NOMO-1 treated with dmso at 0.1 percent for 144 hours (cell line): ENCODE measurements around the gene PPM1H.
"Not testable (repeated sequence)": the region's sequence is repeated elsewhere in the genome, so short reads cannot be mapped to it uniquely, and the experiment has no call there.

Experiments
- DNase-seq: peaks from one replicate; lab custom pipeline; 2025; ENCODE audit not compliant: unreplicated experiment; lab: John Stamatoyannopoulos, UW

The PPM1H gene

DNA sequence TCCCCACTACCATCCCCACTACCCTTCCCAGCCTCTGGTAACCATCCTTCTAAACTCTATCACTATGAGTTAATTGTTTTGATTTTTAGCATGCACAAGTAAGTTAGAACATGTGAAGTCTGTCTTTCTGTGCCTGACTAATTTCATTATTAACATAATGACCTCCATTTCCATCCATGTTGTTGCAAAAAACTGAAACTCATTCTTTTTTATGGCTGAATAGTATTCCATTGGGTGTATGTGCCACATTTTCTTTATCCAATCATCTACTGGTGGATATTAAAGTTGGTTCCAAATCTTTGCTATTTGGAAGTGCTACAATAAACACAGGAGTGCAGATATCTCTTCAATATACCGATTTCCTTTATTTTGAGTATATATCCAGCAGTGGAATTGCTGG, 13.2 kb upstream of the PPM1H start:
- DNase-seq, result no peak

DNA sequence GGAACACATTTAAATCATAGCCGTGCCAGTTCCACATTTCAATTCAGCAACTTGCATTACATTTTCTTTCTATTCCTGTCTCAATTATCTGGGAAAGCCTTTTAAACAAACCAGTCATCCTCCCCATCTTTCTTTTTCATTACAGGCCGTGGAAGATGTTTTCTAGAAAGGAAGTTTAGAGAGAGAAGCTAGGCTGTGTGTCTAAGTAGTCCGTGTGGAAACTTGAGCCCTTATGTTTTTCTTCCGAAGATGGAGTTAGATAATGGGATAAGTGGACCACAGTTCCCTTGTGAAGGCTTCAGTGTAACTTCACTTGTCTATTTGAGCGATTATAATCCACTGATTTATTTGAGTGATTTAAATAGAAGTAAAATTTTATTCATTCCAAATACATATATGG, 12.4 kb upstream of the PPM1H start:
- no peak for DNase-seq

DNA sequence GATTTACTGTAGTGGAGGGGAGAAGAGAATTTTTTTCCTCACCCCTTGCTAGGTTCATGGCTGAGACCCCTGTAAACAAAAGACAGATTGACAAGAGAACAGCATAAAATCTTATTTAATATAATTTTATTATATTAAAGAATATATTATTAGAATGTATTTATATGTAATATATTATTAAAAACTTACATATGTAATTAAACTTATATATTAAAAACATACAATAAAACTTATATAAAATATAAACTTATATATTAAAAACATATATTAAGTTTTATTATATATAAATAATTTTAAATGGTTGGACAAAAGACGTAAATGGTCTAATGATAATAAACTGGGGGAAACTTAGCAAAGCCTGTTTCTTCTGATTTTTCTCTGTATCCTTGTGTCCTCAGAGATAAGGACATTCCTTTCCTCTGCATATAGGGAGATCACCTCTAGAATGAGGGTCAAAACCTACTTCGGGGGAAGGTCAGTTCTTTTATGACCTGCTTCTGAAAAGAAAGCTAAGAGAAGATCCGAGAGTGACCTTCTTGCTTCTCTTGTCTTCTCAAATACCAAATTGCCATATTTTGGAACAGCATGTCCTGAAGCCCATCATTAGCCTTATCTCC, 8.9 kb upstream of the PPM1H start:
- no peak for DNase-seq

DNA sequence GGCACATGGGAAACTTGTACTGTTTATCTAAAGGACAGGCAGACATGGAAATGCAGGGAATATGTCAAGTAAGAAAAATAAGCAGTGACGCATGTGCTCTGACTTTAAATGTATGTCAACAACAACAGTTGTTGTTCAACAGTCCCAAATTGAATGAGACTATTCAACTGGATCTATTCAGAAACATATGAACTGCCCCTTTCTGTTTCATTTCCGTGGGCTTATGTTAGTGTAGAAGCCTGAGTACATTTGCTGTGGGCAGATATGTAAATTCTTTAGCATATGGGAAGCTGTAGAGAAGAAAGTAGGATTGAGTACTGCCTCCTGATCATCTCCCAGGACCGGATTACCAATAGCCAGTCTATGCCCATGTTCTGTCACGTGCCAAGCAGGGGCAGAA, 7.4 kb upstream of the PPM1H start:
- DNase-seq, result not testable (repeated sequence)

DNA sequence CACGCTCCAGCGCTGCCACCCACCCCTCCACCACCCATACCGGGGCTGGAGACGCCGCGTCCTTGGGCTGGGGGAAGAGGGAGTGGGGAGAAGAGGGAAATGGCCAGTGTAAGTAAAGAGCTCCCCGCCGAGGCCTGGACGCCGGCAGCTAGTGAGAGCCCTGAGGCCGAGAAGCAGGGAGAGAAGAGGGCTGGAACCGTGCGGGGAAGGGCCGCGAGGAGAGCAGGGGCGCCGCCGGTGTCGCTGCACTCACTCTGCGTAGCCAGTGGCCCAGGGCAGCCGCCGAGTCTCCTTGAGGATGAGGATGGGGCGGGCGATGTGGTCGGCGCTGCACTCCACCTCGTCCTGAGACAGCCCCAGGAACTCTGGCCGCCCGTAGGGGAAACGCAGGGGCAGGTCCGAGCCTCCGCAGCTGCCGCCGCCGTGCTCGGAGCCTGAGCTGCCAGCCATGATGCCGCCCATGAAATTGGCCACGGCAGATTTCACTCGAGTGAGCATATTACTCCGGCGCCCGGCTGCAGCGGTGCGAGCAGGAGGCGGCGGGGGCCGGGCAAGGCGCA, 631 bp downstream of the PPM1H start:
- DNase-seq, result no peak

DNA sequence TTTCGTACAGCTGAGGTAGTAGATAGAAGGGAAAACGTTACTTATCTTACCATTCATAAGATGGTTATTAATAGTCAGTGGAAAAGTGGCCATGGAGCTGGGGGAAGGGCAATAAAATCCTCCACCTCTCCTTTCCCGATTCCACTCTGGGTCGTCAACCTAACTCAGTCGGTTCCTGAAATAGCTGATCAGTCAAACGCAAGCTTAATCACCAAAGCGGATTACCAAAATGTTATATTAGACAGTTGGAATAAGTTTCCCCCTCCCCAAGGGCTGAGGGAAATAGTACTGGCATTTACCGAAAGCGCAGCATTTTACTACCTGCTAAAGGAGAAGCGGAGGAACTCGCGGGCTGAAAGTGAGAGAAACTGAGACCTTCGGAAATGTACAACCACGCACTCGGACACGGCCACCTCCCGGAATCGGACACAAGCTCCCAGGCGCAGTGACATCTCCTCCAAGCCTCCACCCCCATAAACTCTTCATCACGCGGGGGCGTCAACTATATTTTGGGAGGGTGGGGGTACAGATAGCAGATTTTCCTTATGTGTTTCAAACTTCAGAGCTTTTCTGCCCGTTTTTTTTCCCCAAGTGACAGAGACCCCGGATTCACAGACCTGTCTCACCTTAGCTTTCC, 1.2 kb downstream of the PPM1H start:
- no peak for DNase-seq

DNA sequence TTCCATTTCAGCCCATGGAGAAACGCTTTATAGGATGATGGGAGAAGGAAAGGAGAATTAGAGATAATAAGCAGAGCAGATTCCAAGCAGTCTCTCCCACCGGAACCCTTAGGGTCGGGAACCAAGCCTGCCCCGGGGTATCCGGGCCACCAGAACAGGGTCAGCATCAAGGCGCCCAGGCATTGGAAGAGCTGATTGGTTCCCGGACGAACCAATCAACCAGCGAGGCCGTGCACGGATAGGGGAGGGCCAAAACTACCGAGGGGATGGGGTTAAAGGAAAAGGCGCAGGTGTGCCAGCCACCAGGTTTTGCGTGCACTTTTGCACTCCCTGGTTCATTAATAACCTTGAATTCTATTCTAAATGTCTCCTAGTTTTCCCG, 1.7 kb downstream of the PPM1H start:
- DNase-seq, result no peak

DNA sequence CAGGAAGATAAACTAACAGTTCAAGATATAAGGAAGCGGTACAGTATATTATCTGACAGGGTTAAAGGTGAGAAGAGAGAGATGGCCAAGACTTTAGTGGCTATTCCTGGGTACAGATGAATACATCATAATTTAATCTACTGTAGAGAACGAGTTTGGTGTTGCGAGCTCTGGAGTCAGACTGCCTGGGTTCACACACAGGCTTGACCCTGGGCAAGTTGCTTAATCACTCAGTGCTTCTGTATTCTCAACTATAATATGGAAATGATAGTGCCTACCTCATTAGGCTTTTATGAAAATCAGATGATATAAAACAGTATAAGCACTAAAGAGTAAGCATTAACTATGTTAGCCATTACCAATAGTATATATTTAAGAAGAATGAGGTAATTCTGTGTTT, 3.5 kb downstream of the PPM1H start:
- DNase-seq, result no peak

DNA sequence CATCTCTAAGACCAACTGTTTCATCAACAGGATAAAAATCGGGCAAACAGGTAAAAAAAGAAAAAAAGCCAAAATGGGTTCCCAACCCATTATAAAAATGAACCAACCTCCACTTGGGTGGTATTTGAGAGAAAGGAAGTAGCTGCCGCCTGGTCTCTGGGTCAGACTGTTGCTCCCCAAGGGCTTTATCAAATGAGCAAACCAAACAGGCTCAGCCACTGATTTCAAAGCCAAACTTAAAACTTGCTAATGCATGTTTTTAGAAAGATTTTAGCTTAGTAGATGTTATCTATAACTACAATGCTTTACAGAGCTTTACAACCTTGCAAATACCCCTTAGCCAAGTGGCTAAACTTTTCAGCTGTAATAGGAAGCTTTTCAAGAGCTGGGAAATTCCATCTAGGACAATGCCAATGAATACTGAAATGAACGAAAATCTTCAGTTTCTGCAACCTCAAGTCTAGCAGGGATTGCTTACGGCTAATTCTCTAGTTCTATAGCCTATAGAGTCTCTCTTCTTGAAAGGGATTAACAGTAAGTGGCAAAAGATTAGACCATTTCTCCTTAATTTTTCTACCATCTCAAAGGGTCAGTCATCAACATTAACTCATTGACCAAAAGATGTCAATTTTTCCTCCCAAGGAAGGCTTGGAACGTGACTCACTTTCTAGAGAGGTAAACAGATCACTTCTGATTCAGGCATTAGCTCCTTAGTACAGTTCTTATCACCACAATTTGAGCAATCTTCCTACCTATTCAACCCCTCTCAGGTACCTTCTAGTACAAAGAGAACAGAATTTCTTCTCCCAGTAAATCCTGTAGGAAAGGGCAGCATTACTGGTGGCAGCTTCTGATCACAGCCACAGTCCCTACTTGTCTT, 4.2 kb downstream of the PPM1H start:
- DNase-seq, result no peak

DNA sequence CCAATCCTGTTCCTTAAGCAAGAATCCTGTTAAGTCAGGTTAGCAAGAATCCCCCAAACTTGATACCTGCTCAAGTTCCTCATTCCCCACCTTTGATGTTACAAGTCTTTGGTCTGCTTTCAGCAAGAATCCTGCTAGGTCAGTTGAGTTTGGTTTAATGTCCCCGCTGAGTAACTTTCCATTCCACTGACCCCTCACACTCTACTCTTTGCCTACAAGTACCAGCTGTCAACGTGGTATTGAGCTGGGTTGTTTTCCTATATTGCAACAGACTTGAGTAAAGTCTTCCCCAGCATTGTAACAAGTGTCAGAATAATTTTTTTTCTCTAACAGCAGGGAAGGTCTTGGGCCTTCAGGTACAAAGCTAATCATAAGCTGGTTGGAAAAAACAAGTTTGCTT, 6.3 kb downstream of the PPM1H start:
- no peak for DNase-seq

DNA sequence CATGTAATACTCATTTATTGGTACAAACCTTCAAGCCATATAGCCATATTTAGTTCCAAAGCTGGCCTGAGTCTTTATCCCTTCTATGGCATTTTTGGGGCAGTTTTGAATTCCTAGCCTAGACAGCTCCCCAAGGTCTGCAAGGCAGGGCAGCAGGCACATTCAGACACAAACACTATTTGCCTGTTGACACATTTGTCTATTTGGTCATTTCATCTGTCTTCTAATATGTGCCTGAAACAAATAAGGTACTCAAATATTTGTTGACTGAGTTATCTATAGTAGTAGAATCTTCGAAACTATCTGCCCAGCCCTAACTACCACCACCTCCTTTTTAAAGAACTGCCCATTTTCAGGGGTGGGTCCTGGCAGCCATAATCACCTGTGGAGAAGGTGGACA, 9.3 kb downstream of the PPM1H start:
- DNase-seq, result no peak

DNA sequence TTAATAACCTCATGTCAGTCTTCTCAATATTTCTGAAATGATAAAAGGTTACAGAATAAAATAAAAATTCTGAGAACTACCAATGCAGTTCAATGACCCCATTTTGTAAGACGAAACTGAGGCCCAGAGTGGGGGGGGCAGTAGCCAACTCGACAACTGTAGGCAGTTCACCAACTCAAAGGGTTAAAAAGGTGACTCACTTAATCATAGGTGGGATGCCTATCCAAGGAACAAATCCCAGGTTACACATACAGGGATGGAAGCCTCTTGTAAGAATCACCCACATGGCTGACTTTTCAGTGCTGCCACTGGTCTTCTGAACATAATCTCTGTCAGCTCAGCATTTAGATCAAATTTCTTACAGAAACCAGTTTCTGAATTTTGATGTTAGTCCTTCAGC, 10.9 kb downstream of the PPM1H start:
- DNase-seq, result no peak

DNA sequence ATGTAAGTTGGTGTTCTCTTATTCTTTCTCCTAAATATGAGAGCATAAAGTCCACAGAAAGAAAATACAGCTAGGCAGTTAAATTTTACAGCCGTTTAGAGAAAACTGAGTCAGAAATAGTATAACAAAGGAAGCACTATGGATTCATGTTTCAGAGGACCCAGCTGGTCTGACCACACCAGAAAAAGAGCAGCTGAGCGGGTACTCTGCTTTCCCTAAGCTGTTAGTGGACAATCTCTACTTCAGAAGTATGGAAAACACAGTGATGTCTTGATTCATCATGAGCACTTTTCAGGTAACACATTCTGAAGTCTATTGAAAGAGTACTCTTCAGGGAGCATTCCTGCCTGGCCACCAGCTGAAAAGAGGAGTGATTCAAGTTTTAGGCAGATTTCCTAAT, 12.4 kb downstream of the PPM1H start:
- DNase-seq, result no peak

DNA sequence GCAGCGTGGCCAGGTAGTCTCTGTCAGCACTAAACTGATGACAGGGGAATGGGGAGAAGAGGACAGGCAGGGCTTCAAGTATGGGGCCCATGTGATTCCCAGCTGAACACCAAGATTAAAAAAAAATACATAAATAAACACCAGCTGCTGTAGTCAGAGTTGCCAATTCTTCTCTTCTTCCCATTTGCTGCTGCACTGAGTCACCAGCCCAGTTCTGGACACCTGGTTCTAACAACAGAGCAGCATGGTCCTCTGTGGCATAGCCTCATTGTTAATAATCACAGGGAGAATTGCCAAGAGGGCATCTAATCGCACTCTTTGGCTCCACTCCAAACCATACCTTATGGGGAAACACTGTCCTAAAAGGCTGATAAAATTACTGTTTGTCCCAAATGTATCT, 15.1 kb downstream of the PPM1H start:
- no peak for DNase-seq

DNA sequence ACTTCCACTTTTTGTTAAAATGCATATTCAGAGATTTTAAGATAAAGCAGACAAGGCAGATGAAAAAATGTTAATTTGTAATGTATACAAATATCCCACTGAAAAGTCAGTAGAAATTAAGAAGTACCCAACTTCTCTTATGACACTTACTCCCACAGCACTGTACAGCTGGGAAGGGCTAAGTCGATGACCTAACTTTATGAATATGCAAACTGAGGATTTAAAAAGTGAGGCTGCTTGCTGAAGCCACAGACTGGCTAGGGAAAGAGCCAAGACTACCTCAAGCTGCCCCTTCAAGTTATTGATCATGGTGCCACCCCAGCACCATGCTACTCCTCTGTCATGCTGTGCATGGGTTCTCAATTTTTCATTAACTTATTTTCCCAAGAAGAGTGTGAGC, 17.0 kb downstream of the PPM1H start:
- DNase-seq, result no peak

DNA sequence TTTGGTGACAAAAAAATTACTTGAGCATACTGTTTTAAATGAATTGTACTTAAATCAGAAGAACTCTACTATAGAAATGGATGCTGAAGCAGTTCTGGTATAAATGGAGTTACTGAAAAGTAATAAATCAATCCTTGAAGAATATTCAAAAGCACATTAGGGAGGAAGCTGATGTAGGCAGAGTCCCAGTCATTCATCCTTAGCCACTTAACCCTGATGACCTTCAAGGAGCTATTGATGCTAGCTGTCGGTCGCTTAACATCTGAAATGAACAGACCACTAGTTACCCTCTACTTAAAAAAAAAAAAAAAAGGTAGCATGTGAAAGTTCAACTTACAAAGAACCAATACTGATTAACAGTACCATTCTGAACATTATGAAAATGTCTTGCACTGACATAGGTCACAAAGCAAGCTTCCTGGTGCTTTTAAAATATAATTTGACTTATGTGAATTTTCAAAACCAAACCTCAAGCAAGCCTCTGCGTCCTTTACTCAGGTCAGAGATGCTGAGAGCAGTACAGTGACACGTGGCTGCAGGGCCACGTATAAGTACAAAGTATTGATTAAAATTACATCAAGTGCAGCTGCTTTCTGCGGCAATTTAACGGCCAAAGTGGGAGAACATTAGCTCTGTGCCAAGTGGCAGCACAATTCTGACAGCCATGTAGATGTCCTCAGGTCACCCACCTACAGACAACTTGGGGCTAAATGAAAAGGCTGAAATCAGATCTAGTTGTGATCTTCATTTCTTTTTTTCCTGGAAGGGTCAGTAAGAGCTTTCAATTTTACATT, 18.1 kb downstream of the PPM1H start:
- DNase-seq, result no peak

DNA sequence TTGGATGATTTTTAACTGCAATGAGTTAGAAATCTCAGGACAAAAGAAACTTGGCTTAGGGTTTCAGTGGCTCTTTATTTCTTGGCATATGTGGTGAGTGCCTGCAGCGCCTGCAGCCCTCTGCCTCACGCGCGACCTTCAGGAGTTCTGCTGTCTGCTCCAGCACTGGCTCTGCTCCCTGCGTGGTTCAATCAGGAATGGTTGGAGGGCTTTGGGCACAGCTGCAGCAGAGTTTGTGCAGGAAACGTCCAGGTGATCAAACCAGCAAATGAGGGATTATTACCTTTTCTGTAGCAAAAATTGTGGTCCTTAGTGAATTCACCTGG, 19.8 kb downstream of the PPM1H start:
- DNase-seq, result no peak

DNA sequence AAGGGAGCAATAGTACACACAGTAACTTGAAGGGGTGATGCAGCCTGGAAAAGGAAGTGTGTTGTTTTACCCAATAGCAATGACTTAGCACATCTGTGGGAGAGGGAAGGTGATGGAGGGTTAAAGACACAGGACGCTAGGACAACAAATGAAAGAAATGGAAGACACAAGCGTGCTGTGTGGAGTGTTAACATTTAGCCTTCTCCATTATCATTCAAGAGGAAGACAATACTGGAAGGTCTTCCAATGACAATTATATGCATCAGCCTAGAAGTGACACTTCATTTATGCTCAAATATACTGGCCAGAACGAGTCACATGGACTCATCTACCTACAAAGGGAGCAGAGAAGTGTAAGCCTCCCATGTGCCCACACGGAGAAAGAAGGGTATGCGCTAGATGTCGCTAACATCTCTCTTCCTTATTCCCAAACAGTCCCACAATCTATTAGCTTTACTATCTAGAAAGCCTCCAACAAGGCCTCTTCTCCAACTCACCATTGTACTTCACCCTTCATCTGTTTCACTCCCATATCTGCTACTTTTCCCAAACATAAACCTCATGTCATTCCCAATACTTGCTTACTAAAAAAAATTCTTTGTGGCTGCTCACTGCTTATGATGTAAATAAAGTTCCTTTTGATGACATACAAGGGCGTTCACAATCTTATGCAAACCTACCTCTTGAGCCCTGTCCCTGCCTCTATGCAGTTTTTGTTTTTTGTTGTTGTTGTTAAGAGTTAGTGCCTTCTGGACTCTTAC, 20.3 kb downstream of the PPM1H start:
- no peak for DNase-seq

DNA sequence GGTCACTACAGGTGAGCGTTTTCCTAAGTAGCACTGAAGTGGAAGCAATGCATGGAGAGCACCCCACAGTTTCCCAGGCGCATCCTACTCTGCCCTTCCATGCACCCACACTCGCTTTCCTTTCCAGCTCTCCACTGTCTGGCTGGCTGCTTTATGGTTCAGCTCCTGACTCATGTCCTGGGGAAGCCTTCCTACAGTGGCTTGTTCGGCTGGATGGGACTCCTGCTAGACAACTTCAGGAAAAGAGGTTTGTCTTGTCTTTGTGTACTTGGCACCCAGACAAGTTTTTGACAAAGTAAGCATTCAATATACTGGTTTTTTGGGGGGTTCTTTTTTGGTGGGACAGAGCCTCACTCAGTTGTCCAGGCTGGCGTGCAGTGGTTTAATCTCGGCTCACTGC, 21.6 kb downstream of the PPM1H start:
- no peak for DNase-seq

DNA sequence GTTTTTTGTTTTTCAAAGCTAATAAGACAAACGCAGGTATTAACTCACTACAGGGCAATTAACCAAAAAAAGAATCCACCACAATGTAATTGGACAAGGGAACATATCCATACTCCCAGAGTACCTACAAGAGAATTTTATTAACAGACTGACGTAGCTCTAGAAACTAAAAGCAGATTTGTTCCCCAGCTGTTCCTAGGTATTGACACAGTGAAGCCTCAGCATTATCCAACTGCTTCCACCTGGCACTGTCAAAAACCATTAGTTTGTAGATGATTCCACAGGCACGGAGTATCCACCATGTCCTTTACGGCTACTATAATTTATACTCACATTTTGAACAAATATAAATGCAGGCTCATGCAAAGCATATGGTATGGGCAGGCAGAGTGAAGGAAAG, 22.3 kb downstream of the PPM1H start:
- DNase-seq, result no peak

DNA sequence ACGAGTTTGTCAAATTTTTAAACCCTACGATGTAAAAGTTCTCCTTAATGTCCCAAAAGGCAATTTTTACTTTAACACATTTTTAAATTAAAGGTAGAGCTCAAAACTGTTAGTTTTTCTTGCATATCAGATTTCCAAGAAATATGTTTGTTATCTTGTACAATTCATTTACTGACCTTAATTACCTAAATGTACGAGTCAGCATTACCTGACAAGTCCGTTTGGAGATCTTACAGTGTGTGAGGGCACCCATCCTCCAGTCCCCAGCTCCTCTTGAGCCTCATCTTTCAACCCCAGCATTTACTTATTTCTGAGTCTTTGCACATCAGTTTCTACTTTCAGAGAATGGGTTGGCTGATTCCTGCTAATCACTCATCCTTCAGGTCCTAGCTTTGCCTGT, 23.7 kb downstream of the PPM1H start:
- no peak for DNase-seq
